ENCODE results near the gene PDSS1.
"Not testable (repeated sequence)": the region's sequence is repeated elsewhere in the genome, so short reads cannot be mapped to it uniquely, and the experiment has no call there.

The PDSS1 gene, protein sequence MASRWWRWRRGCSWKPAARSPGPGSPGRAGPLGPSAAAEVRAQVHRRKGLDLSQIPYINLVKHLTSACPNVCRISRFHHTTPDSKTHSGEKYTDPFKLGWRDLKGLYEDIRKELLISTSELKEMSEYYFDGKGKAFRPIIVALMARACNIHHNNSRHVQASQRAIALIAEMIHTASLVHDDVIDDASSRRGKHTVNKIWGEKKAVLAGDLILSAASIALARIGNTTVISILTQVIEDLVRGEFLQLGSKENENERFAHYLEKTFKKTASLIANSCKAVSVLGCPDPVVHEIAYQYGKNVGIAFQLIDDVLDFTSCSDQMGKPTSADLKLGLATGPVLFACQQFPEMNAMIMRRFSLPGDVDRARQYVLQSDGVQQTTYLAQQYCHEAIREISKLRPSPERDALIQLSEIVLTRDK

DNA sequence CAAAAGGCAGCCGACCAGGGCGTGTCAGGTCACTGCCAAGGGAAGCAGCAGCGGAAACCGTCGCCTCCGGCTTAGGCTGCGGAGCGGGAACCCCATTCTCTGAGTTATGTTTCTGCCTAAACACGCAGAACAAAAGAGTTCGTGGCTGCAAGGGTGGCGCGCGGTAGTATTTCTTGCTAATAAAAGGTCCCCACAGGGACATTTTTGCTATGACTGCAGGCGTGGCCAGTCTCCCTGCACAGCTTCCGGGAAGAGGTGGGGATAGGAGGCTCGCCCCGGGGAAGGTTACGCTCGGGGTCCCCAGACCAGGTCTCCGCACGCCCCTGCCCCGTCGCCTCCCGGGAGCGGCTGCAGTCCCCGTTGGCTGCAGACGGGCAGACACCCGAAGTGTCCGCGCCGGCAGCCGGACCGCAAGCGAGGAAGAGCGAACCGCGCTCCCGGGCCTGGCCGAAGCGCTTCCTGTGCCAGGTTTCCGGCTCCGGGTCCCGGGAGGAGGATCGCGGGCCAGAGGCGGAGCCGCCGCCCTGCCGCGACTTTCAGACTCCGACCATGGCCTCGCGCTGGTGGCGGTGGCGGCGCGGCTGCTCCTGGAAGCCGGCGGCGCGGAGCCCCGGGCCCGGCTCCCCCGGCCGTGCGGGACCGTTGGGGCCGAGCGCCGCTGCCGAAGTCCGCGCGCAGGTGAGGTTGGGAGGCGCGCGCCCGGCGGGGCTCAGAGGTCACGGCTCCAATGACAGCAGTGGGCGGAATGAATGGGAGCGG lies at the start of gene PDSS1:
Gene PDSS1 (plus strand): TSS at position 539 of the 759 bp plus-strand sequence. CDS start 11 bp downstream, at position 550.
- DNase-seq (ENCODE audit: low read depth, low spot score) = peak; percentile 23

DNA sequence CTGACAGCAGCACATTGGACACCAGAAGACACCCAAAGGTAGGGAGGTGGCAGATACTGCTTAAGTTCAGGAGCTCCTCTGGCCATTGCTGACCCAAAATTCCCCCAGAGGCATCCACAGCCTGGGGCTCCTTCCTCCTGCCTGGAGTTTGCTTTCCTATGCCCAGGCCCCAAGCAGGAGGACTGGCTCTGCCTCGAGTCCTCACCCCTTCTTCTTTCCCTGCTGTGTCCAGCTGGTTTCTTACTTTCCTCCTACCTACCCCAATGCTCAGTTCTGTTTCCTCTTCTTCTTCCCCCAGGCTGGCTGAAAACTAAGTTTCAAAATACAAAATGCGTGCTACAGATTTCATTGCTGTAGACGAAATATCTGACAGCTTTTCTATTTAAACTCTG lies 49.3 kb upstream of the PDSS1 start:
- not testable (repeated sequence) for DNase-seq (ENCODE audit: low read depth, low spot score)

DNA sequence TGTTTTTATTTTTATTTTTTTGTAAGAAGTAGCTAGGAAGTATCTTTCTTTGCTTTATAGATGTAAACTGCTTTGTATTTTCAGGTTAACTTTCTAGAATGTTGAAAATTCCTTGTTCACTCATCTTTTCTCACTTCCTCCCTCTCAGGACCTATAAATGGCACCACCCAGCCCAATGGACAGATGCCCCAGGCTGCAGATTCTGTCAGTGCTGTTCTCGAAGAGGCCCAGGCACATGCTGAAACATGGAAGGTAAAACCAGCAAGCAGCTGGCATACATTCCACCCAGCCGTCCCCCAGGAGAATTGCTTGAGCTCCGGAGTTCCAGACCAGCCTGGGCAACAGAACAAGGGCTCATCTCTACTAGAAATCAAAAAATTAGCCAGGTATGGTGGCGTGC lies 47.1 kb upstream of the PDSS1 start:
- DNase-seq (ENCODE audit: low read depth, low spot score) = no peak

DNA sequence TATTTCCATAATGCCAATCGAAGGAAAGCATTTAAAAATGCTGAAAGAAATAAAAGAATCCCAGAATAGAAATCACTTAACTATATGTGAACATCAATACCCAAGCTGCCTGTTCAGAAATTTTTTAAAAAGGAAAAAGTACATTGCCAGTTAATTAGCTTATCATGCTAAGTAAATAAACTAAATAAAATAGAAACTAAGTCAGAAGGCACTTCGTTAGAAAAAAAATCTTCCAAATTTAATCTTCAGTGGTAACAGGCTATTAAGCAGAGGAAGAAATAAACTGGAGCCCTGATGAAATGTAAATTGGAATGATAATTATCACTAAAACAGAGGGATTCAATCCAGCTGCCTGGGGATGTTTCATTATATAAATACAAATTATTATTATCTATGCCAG lies 46.0 kb upstream of the PDSS1 start:
- not testable (repeated sequence) for DNase-seq (ENCODE audit: low read depth, low spot score)

DNA sequence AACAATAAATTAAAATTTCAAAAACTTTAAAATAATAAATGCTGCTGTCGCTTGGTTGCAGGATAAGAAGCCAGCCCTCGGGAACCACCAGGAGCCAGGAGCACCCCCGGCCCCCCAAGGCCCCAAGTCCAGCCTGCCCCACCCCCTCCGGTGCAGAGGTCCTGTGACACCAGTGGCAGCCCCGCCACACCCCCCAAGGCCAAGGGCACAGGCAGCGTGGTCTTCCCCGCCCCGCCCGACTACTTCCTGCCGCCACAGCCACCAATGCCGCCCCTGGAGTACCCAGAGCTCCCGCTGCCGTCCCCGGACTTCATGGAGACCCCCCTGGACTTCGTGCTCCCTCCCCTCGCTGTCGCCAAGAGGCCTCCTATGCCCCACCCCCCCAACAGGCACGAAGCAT lies 44.5 kb upstream of the PDSS1 start:
- DNase-seq (ENCODE audit: low read depth, low spot score) = no peak

DNA sequence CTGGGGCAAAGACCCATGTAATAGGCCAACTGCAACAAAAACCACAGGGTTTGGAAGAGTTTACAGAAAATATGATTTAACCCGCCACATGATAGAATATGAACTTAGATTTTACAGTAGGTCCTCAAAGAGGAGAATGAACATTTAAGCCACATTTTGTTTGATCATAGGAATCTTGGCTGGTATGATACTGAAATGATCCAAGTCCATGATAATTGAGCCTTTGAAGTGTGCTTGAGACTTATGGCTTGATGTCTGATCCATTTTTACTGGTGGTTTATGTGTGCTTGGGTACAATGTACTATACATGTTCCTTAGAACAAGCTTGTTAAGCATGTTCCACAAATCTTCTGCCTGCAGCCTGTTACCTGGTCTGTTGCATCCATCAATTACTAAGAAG lies 41.8 kb upstream of the PDSS1 start:
- DNase-seq (ENCODE audit: low read depth, low spot score) = no peak

DNA sequence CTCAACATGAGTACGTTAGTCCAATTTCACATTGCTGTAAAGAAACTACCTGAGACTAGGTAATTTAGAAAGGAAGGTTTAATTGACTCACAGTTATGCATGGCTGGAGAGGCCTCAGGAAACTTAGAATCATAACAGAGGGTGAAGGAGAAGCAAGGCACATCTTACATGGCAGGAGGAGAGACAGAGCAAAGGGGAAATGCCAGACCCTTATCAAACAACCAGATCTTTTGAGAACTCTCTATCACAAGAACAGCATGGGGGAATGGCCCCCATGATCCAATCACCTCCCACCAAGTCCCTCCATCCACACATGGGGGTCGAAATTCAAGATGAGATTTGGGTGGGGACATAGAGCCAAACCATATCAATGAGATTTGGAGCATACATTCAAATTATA lies 34.6 kb upstream of the PDSS1 start:
- DNase-seq (ENCODE audit: low read depth, low spot score) = no peak

DNA sequence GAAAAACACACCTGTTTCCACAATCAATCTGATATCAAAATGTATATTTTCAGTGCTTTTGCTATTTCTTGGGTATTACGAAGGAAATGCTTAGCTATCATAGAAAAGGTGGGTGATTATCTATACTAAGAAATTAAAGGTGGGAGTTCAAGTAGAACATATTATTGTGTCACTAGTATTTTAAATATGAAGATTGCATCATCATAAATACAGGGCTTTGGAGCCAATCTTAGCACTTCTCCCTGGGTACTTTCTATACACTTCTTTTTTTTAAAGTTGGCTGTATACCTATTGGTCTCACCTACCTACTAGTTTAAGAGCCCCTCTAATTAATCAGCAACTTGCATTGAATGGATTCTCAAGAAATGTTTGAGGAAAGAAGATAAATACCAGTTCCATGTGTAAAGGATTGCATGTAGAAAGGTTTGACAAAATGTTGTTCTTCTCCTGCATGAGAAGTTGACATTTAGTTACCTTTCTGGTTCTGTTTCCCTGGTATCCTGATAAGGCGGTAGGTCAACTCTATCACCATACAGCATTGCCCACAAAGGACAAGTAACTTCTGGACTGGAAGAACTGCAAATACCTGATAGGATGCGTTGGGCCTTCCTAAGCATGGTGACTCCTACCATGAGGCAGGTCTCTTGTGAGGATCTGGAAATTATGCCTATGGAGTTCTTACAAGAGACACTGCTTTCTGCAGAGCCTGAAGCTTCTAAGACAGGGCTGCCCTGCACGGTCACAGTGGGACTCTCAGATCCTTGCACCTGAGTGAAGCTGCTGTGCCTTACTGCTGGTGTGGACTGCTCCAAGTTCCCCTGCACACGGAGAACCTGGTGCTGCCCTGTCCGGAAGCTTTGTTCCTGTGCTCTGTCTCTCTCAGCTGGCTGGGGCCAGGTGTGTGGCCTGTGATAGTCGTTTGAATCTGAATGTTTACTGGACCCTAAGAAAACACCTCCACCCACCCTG lies 32.1 kb upstream of the PDSS1 start:
- no peak for DNase-seq (ENCODE audit: low read depth, low spot score)

DNA sequence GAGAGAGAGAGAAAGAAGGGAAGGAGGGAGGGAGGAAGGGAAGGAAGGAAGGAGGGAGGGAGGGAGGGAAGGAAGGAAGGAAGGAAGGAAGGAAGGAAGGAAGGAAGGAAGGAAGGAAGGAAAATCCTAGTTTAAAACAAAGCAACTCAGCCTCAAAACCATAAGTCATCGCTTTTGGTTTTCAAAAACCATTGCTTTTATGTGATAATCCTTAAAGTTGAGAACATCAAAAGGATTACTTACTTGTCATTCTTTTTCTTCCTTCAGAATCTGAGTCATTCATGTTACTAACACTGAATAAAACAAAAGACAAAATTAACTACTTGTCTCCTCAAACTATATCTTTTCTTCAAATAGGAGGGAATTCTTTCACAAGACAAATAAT lies 21.6 kb upstream of the PDSS1 start:
- DNase-seq (ENCODE audit: low read depth, low spot score) = no peak

DNA sequence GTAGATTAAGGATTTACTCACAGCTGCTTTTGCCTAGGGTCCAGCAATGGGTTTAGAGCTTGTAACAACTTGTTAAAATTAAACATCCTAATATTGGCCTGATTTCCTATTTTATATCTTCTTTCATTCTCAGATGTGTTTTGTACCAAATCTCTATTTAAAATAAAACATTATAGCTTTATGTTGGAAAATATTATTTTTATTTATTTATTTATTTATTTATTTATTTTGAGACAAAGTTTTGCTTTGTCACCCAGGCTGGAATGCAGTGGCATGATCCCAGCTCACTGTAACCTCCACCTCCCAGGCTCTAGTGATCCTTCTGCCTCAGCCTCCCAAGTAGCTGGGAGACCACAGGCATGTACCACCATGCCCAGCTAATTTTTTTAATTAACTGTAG lies 17.9 kb upstream of the PDSS1 start:
- no peak for DNase-seq (ENCODE audit: low read depth, low spot score)

DNA sequence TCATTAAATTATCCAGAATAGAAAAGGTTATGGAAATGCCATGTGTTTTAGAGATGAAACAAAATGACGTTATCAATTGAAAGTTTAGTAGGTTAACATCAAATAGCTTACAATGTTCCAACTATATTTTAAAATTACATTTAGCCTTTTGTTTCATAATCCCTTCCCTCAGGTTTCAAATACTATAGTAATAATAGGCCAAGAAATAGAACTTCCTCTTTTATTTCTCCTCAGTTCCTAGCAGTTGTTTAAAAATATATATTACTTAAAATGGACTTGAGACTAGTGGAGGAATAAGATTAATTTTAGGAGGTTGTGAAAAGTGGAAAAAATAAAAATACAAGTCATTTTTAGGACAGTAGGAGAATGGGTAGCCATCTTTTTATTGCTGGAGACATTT lies 16.4 kb upstream of the PDSS1 start:
- no peak for DNase-seq (ENCODE audit: low read depth, low spot score)

DNA sequence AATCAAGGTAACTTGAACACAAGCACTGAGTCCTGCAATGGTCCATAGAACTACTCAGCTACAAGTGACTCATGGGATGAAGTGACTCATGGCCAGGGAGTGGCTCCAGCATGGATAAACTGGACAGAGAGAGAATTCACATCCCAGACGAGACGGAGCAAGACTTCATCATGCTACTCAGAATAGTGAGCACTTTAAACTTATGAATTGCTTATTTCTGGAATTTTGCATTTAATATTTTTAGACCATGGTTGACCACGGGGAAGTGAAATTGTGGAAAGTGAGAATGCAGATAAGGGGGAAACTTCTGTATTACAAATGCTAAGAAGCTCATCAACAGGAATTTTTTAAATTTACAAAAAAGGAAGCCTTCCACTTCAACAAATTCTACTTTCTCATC lies 15.5 kb upstream of the PDSS1 start:
- not testable (repeated sequence) for DNase-seq (ENCODE audit: low read depth, low spot score)

DNA sequence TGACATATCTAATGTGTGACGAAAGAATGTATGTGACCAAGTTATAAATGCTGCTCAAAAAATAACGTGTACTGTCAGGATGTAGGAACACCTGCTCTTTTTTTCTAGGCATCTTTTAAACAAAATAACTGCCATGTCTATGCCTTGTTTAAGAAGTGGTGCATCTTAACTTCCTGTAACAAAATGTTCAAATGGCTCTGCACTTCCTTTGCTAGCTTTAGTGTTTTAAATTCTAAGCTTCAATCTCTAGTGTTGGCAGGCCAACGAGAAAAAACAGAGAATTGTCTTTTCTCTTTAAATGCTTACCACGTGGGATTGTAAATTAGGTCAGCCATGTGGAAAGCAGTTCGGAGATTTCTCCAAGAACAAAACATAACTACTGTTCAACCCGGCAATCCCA lies 14.6 kb upstream of the PDSS1 start:
- no peak for DNase-seq (ENCODE audit: low read depth, low spot score)

DNA sequence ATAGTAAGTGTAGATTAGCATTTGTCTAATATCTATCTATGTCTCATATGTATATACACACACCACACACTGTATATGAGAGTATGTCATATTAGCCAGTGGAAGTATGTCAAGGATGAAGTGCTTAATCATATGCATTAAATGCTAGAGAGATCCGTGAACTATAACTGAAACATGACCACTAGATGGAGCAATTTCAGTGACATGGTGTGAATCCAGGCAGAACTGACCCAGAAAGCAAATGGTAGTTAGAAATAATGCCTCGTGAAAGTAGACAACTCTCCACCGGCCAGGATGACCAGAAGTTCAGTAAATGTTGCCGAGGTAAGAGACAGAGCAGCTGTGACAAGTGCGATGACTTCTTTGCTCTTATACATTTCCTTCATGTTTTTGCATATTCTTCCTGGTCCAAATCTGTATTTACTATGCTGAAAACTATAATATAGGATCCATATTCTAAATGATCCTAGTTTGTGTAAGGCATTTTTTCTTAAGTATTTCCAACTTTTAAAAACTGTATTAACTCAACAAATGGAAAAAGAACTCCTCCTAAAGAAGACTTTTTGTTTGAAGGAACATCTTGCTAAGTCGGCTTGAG lies 12.7 kb upstream of the PDSS1 start:
- DNase-seq (ENCODE audit: low read depth, low spot score) = not testable (repeated sequence)

DNA sequence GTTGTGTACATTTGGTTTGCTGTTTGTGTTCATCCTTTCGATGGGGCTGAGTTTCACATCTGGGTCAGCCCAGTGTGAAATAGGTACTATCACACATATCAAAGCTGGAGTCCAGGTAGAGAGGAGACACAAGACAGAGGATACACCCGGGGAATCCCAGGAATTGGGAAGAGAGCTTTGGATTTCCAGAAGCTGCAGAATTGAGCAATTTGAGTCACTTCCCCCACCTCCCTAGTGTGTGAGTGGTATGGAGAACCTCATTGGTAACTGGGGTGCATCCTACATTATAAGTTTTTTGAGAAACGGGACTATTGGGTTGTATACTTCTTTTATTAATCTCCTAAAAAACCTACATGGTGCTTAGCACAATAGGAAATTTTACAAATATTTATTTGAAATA lies 12.1 kb upstream of the PDSS1 start:
- no peak for DNase-seq (ENCODE audit: low read depth, low spot score)

DNA sequence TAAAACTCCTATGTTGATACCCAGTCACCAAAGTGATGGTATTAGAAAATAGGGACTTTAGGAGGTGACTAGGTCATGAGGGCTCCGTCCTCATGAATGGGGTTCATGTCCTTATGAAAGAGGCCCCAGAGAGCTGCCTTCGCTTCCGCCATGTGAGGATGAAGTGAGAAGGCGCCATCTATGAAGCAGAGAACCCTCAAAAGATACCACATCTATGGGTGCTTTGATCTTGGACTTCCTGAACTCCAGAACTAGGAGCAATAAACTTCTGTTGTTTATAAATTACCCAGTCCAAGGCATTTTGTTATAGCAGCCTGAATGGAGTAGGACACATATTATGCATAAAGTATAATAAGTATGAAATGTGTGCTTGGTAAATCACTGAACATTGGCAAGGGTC lies 8.1 kb upstream of the PDSS1 start:
- no peak for DNase-seq (ENCODE audit: low read depth, low spot score)

DNA sequence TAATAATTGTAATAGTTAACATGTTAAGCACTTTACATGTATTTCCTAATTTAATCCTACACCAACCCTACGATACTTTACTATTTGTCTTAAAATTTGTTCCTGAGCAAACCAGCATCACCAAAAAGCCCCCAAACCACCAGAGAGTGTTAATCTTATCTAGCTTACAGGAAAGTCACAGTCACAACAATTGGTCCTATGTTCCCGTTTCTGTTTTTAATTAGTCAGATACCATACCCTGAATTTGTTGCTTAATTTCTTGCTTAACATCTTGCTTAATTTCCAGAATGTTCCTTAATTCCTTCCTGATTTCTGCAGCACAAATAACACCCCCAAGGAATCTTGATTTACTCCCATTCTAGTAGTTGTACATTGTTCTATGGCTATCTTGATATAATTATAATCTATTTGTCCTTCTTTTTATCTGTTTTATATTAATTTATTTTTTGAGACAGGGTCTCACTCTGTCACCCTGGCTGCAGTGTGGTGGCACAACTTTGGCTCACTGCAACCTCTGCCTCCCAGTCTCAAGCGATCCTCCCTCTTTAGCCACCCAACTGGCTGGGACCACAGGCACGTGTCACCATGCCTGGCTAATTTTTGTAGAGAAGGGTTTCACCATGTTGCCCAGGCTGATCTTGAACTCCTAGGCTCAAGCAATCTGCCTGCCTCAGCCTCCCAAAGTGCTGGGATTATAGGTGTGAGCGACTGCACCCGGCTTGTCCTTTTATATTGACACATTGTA lies 6.6 kb upstream of the PDSS1 start:
- no peak for DNase-seq (ENCODE audit: low read depth, low spot score)

DNA sequence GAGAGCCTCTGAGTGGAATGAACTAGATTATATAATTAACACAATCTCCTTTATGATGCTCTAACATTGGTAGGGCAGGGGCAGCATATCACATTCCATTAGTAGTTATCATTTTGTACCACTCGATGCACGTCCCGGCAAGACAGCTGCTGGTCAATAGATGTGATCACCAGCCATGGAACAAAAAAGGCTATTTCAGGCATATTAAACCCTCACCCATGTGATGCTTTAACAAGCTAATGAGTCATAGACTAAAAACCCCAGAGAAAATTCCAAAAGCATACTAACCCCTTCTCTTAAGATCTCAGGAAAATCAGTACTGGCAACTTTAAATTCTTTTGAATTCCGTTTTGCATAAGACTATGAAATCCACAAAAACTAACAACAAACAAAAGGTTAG lies 3.0 kb upstream of the PDSS1 start:
- not testable (repeated sequence) for DNase-seq (ENCODE audit: low read depth, low spot score)

DNA sequence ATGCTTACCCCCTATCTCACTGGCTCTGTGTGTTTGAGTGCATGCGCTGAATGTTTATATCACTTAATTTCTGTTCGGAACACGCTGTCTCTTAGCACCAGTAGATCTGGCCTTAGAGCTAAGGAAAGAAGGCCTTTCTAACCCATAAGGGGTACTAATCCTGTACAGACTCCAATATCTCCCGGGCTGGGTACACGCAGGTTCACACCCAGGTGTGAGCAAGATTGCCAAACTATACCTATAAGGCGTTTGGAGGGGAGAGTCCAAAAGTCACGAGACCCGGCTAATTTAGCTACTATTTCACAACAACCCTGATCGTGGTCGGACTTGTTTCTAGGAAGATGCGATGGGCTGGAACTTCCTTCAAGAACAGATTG lies 727 bp upstream of the PDSS1 start:
- no peak for DNase-seq (ENCODE audit: low read depth, low spot score)

DNA sequence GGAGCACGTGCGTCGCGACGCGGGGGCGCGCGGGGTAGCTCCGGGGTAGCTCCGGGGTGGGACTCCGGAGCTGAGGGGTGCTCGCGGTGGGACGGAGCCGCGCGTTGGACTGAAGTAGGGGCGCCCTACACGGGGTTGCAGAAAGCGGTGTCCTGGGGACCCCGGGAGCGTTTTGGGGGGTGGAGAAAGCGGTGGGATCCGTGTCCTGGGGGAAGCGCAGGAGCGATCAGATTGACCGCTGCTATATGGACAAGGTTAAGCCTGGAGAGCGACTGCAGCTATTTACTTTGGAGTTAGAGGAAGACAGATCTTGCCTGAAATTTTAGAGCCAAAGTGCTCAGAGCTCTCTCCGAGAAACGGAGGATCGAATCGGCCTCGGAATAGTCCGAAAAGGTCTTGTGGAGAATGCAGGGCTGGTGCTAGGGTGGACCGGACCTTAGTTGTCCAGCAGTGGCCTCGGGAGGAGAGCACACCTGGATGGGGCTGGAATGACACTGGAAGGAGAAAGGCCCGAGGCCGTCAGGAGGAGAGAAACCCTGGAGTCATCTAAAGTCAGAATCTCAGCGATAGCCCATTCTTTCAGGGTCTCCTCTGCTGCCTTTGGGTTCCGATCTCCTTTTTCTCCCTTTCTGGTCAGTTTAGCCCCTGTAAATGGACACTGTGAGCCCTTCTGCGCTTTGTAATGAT lies 564 bp downstream of the PDSS1 start:
- DNase-seq (ENCODE audit: low read depth, low spot score) = no peak

Data from activated CD4-positive, CD25-positive, alpha-beta regulatory T cell treated with anti-CD3 and anti-CD28 coated beads, Interleukin-2, amount 50 U/mL, for 16 hours (primary cell).